HG03139 (cell line): Measurements from ENCODE around the gene DMRT1.

Source experiments
- ATAC-seq: cut with Tn5 transposase; IDR thresholded peaks from one replicate; pipeline ENCODE4 v1.9.1; 2021; ENCODE audit not compliant: unreplicated experiment

The DMRT1 gene

DNA sequence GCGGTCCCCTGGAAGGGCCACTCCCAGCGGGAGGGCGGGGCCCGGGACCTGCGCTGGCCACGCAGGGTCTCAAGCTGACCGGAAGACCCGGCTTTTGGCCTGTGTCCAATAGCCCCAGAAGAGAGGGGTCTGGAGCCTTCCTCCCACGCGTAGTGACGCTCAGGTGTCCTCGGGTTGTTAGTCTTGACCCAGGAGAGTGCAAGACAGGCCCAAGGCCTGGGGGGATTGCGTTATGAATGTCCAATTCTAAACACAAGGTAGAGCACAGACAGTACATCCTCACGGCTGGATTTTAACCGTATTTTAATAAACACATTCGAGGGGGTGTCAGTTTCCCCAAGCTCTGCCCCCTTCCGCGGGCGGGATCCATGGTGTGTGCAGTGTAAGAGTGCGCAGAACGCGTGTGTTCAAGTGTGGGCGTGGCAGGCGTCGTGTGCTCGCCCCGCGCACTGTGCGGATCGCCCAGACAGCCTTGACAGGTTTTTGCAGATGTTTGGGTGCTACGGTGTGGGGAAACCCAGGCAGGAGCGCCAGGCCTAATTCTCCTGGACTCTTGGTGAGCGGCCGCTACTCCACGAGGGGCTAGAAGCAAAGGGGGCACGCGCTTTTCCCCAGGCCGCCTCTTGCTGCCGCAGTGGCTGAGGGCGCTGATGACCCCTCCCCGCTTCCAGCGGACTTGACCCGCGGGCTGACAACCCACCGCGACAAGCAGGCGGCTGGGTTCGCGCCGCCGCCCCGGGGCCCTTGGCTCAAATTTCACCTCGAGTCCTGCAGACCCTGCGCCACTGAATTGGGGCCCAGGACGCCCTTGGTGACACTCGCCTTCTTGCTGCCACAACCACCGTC, 128.9 kb downstream of the DMRT1 start:
- no peak for ATAC-seq

DNA sequence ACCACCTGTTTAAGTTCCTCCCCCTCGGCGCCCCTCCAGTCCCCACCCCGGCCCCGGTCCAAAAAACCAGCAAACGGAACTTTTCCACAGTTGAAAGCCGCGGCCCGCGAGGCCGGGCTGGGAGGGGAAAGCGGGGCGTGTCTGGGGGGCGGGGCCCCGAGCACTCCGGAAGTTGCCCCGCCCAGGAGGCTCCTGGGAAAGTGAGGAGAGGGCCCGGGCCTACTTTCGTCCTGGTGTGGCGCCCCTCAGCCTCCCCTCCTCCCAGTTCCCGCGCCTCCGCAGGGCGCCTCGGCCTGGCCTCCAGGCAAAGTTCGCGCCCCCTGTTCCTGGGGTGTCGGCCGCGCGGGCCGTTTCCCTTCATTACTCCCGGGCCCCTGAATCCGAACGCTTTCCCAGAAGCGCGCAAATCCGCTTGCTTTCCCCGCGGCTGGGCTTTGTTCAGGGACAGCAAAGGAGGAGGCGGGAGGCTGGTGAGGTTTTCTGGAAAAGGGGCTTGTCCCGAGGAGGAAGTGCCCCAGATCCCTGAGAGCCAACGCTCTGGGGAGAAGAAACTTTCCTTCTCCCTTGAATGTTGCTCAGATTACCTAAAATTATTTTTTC, 130.5 kb downstream of the DMRT1 start:
- no peak for ATAC-seq

DNA sequence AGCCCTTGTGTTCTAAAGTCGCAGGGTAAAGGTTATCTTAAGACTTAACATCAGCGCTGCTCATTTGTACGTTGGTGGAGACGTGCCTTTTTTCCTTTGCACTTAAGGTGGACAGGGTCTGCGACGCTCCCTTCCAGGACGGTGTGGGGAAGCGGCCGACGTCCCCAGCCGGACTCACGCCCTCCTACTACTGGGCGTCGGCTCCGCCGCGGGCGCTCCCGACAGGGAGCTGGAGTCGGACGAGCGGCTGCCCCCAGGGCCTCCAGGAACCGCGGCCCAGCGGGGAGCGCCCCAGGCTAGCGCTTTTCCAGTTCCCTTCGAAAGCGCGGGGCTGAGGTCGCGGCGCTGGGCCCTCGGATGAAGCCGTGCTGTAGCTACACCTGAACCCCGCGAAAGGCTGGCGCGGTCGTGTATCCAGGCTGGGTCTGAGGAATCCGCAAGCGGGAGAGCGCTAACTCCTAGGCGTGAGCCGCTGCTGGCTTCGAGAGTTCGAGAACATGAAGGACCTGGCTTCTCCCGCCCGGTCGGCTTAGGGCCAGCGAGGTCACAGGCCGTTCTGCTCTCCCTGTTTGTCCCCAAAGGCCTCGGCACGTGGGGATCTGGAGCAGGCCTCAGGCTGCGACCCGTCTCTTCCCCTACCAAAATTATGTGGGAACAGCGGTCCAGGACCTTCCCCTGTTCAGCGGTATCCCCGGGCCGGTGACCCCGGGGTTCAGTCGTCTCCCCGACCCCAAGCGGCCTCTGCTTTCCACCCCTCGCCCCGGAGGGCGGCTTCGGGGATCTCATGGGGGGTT, 131.2 kb downstream of the DMRT1 start:
- no peak for ATAC-seq

DNA sequence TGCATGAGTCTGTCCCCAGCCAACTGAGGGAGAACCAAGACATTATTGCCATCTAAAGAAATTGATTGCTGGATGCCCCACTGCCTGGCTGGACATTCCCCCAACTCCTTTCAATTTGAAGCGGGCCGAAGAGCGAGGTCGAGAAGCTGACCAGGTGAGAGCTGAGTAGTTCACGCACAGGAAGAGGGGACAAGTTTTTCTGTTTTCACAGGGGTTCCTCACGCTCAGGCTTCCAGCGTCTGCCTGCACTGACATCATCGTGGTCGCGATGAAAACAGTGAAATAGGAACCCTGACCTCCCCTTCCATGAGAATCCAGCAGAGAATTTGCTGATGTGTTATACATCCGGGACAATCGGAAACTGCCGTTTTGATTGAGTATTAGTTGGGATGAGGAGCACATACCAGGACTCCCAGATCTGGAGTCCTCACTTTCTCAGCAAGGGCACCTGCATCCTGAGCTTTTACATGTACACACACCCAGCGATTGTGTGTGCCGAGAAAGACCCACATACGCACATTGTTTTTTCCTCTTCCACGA, 131.9 kb downstream of the DMRT1 start:
- no peak for ATAC-seq

DNA sequence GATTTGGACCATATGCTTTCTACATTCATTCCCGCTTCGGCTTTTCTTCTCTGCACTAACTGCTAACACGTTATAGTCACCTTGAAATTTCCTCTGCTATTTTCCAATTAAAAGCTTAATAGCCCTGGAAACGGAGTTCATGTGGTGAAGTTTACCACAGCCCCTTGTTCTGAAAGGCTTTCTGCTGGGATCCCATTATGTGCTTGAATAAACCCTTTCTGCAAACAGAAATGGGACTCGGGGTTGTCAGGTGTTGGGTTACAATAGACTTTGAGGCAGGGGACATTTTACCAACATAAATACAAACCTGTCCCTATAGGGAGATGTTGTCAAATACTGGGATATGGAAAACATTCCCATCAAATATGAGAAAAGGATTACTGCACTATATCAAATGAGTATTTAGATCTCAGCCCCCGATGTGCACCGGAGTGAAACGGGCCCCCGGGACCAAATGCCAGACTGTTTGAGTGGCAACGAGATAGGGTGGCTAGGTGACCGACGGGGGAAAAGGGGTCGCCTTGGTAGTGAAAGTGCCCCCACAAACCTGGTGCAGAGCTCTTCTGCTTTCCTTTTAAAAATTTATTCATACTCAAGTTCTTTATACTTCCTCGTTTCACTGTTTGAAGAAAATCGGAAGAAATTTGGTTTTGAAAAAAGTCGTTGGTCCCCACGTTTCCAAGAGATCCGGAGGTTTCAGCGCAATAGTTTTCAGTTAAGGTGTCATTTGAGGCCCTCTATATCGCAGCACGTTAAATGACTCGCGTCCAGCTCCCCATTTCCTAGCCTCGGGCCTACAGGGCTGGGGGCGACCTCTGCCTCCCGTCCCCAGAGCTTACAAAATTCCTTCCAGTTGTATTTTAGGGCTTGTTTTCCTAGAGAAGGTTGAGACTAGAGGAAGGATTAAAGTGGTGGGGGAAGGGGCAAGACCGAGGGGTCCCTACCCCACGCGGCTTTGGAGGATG, 132.8 kb downstream of the DMRT1 start:
- ATAC-seq: no peak

GRCh38 chr9:974996-975739, 133.7 kb downstream of the DMRT1 start:
- ATAC-seq: no peak

GRCh38 chr9:975740-976257, 134.3 kb downstream of the DMRT1 start:
- no peak for ATAC-seq

GRCh38 chr9:976258-976942, 134.9 kb downstream of the DMRT1 start, which contains the start of gene DMRT3:
TSS of gene DMRT3 (plus strand) at chr9:976655. CDS start at chr9:977002, 347 bp downstream.
- no peak for ATAC-seq

DNA sequence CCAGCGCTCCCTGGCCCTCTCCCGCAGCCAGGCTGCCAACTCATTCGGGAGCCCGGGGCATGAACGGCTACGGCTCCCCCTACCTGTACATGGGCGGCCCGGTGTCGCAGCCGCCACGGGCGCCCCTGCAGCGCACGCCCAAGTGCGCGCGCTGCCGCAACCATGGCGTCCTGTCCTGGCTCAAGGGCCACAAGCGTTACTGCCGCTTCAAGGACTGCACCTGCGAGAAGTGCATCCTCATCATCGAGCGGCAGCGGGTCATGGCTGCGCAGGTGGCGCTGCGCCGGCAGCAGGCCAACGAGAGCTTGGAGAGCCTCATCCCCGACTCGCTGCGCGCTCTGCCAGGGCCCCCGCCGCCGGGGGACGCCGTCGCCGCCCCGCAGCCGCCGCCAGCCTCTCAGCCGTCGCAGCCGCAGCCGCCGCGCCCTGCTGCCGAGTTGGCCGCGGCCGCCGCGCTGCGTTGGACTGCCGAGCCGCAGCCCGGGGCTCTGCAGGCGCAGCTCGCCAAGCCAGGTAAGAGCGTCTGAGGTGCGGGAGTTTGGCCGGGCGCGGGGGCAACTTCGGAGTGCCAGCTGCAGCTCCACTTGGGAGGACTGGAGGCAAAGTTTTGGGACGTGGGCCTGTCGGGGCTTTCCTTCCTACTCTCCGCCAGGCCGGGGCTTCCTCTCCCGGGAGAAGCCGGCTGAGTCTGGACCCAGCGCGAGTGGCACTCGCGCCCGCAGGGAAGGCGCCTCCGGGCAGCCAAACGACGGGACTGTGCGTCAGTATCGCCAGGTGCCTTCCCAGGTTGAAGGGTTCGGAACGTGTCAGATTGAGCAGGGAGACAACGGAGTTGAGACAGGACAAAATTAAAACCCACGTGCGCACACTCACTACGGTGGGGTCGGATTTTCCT, 135.7 kb downstream of the DMRT1 start:
- ATAC-seq: no peak

DNA sequence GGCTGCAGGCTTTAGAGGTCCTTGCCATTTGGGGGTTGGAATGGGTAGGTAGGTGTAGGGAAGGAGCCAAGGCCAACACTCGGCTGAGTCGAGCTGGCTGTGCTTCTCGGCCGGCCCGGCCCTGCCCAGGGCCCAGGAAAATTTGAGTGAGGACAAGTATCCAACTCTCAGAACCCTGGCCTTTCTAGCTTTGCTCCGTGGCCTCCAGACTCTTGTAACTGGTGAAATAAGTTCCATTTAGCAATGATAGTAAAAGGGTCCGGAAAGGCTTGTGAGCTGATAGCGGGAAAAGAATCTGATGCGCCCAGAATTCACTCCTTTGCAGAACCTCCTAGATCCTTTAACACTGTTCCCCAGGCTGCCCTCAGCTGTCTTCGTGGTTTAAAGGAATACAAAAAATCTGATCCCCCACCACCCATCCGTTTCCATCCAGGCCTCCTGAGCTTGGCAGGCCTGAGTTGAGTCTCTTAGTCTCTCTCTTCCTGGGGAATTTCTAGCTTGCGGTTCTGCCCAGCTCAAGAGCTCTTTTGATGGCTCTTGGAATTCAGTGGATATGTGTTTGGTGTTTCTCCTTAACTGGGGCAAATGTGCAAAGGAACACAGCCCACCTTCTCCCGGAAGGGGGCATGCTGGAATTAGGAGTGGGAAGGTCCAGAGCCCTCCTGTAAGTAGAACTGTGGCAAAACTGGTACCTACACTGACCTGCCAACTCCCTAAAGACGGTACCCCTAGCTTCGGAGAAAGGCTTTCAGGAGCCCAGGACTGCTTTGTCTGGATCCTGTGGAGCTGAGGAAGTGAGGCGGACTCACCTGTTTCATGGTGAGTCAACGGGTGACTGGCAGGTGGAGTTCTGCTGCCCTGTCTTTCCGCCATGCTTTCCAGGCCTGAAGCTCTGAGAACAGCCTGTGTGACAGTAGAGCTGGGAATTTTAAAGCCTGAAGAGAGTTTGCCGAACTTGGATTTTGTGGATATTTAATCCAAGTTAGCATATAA, 136.6 kb downstream of the DMRT1 start:
- no peak for ATAC-seq

GRCh38 chr9:979983-980382, 138.5 kb downstream of the DMRT1 start:
- ATAC-seq: no peak

GRCh38 chr9:980640-981039, 139.1 kb downstream of the DMRT1 start:
- no peak for ATAC-seq

DNA sequence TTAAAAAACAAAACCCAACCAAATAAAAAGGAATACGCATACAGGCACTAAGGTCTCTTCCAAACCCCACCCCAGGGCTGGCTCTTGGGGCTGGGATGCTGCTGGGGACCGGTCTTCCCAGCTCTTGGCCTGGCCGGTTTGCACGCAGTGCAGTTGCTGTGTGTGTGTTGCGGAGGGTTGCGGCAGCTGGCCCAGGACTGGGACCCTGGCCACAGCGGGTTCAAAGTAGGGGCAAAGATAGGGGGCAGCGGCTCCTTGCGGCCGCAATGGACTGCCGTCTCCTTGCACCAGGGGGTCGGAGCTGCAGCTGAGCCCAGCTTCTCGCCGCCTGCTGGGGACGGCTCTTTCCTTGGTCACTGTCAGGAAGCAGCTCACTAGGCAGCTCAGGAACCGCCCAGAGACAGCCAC, 140.0 kb downstream of the DMRT1 start:
- no peak for ATAC-seq

DNA sequence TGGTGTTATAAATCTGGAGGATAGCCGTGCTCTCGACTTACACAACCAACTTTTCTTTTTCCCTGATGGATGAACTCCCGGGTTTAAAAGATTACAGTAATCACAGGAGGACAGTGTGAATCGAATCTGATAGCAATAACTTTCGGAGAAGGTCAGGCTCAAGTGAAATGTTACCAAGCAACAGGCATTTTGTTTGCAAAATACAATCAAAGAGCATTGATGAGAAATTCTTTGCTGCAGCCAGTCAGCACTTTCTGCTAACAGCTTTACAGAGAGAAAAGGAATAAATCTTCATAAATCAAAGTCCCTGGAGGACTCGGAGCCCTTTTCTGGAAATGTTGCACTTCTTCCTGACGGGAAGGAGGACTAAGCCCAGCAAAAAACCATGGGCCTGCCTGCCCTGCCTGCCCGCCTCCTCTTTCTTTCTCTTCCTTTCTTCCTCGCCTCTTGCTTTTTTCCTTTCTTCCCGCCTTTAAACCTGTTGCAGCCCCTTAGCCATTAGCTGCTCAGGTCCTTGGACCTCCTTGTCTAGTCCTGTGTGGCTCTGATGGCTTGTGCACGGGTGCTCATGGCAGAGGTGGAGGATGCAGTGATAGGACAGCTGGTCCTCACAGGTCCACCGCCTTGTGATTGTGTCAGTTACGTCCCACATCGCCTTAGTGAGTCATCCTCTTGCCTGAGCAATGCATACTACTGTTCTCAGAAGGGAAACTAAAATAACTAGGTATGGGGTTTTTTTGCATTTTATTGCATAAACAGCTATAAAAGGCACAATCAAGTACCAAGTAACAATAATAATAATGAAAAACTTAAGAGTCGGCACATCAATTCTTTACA, 141.1 kb downstream of the DMRT1 start:
- ATAC-seq: no peak

DNA sequence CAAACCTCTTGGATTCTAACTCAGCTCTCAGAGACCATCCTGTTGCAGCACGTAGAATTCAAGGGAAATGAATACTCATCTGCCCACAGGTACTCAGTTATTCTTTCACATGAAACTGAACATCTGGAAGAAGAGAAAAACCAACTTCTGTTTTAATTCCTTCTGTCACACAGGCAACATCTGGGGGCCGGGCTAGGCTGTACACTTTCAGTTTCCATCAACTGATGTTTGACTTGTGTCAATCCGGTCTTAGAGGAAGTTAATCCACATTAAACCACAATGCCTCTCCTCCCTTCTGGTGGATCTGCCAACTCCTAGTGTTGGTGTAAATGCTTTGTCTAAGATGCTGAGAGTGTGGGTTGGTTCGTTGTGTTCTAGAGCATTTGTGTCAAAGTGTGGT, 152.5 kb downstream of the DMRT1 start:
- peak; percentile 62 for ATAC-seq

DNA sequence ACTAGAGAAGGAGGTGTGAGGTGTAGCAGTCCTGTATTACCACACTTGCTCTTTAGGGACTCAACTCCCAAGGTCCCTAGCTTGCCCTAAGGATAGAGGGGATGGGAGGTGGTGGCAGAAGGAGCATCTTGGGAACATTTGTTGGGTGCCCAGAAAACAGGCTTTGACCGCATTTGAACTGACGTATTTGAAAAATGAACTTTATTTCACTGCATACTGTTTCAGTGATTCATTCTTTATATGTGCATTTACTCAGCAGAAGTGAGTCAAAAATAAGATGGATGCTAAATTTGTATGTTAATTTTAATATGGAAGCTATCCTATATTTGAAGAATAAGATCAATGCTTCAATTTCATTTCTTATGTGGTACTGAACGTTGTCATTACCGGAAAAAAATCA, 153.7 kb downstream of the DMRT1 start:
- ATAC-seq: no peak
